Hematopoietic multipotent progenitor cell treated with erythropoietin and hydrocortisone succinate and interleukin-3 and kit ligand, for 6 days (in vitro differentiated cells): ENCODE data around the gene ARTN.

Source experiments
- DNase-seq: peaks from one replicate; pipeline ENCODE4 v3.0.0-alpha.2; 2015

The ARTN gene

DNA sequence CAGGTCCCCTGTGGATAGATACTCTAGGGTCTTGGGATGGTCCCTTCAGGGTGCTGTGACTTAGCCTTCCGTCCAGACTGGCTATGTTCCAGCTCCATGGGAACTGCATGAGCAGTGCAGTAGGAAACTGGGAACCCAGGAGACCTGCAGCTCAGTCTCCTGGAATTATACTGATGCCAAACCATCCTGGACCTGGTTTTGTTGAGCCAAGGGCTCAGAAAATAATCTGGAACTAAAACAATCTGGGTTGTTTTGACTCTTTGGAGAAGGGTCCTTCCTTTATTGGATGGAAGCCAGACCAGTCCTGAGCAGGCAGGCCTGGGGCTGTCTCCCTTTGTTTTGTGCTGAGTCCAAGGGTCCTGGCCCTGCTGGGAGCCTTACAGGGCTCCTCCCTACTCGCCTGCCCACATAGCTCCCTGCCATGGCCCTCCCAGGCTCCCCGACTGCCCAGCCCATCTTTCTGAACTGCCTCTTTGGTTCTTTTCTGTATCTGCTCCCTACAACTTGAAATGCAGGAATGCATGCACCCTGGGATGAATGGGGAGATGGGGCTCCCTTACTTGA lies 14.4 kb downstream of the ARTN start:
- no peak for DNase-seq

- no peak for DNase-seq
Observed at GRCh38 chr1:43949678-43950077, 16.1 kb downstream of the ARTN start.

GRCh38 chr1:43951021-43951985 lies 17.7 kb downstream of the ARTN start:
- DNase-seq, result no peak

- DNase-seq, result peak; percentile 54
Observed at GRCh38 chr1:43952731-43953346, 19.2 kb downstream of the ARTN start.

GRCh38 chr1:43953361-43953760 lies 19.8 kb downstream of the ARTN start:
- no peak for DNase-seq

DNA sequence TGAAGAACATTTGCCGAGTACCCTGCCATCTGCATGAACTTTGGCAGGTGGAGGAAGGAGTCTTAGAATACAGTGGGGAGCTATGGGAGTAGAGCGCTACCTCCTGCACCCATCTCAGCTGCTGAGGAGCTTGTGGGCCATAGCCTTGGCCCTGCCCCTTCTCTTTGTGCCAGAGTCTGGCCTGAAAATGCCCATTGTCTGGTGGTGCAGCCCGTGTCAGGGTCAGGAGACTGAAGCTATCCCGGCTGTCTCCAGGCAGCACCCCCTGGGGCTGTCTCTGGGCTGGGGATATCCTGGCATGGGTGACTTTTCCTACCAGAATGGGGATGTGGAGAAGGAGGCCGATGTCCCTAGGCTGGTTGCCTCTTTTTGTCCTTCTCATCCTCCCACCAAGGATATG lies 20.4 kb downstream of the ARTN start:
- DNase-seq, result no peak

- DNase-seq, result no peak
Observed at GRCh38 chr1:43956234-43956633, 22.6 kb downstream of the ARTN start.

GRCh38 chr1:43957407-43958040 lies 23.9 kb downstream of the ARTN start:
- DNase-seq, result no peak

- peak; percentile 66 for DNase-seq
Observed at GRCh38 chr1:43958351-43959255, 25.0 kb downstream of the ARTN start.

- DNase-seq, result no peak
Observed at GRCh38 chr1:43960798-43961197, 27.2 kb downstream of the ARTN start.

DNA sequence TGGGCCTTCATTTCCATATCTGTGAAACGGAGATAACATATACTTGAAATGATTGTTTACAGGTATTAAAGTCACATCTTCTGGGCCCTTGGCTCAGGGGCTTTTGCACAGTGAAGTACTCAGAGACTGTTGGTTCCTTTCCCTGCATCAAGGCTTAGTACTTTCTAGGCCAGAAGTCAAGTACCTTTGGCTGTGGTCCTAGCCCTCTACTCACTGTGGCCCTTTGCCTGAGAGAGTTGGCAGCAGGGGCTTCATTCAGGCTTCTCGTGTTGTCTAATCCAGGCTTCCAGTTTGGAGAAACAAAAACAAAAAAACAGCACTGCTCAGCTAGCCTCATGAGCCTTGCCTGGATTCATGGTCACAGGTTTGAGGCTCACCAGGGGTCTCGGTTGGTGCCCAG lies 28.1 kb downstream of the ARTN start:
- DNase-seq, result no peak

GRCh38 chr1:43962324-43962723 lies 28.7 kb downstream of the ARTN start:
- DNase-seq, result no peak

DNA sequence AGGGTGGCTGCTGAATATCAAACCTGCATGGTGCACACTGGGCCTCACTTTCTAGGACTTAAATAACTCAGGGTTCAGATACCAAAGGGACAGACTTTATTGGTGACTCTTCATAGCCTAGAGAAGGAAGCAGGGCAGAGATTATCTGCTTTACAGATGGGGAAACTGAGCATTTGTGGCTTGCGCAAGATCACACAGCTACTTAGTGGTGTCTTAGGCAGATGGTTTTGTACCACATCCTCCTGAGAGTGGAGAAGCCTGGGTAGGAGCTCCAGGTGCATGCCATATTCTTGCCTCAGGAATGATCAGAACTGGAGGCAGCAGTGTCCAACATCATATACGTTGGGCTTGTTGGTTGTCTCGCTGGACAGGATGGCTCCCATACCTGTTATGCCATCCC lies 29.4 kb downstream of the ARTN start:
- DNase-seq, result no peak

DNA sequence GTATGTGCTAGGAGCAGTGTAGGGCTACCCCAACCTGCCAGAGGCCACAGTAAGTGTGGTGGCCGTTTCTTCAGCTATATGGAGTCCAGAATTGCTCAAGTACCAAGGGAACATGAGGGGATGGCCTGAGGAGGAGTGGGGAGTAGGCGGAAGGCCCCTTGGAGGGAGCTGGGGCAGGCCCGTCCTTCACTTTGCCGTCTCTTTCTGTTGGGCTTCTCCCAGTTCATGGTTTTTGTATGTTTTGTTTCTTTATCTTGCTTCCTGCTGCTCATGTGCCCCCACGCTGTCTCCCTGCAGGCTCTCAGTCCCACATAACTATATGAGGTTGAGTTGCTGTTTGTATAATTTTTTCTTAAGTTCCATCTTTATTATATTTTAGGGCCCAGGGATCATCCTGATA lies 30.3 kb downstream of the ARTN start:
- DNase-seq, result no peak

GRCh38 chr1:43965316-43965715 lies 31.7 kb downstream of the ARTN start:
- no peak for DNase-seq

GRCh38 chr1:43968348-43968948 lies 34.8 kb downstream of the ARTN start:
- peak; percentile 85 for DNase-seq

- no peak for DNase-seq
Observed at GRCh38 chr1:43969416-43969745, 35.8 kb downstream of the ARTN start.

DNA sequence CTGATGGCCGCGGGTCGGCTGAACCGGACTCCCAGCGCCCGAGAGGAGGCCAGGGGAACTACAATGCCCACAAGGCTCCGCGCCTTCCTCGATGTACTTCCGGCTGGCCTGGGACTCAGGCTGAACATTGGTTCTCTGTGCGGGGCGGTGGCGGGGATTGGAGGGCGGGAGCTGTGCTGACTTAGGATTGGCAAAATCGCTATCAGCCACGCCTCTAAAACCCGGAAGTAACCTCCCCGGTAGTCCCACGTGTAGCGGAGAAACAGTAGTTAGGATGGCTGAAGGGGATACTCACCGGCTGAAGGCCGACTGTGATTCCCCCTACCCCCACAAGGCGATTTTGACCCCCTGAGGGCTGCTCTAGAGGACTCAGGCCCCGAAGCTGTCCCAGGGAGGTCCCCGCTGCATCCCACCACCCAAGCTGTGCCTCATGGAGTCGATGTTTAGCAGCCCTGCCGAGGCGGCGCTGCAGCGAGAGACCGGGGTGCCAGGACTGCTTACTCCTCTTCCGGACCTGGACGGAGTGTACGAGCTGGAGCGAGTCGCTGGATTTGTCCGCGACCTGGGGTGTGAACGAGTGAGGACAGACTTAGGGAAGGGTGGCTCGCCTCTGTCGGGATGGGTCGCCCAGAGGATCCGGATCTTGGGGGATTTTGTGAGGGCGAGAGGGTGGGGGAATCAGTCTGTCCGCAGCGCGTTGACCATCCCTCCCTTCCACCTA lies 36.3 kb downstream of the ARTN start, which contains the start of gene DPH2:
Gene DPH2 (plus strand): TSS at position 265 of the 721 bp plus-strand sequence. CDS start 166 bp downstream, at position 431.
- DNase-seq, result peak; percentile 99

DNA sequence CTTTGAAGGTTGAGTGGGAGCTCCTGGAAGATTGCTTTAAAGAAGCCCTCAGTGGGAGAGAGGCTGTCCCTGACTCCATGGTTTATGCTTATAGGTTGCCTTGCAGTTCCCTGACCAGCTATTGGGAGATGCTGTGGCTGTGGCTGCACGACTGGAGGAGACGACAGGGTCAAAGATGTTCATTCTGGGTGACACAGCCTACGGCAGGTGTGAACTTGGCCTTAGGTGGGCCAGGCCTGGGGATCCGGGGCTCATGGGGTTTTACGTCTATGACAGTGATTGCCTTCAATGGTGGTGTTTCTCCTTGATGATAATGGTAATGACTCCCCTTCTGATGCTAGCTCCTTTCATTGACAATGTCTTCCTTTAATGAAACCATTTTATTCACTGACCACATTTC lies 36.9 kb downstream of the ARTN start:
- no peak for DNase-seq

DNA sequence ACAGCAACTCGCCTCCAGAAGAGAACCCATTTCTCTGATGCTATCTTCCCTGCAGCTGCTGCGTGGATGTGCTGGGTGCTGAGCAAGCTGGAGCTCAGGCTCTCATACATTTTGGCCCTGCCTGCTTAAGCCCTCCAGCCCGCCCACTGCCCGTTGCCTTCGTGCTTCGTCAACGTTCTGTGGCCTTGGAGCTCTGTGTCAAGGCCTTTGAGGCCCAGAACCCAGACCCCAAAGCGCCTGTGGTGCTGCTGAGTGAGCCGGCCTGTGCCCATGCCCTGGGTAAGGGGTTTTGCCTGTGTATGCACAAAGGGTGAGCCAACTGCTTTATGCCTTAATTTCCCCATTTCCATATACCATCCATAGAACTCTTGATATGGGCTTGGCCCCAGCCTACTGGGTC lies 37.3 kb downstream of the ARTN start:
- no peak for DNase-seq

- no peak for DNase-seq
Observed at GRCh38 chr1:43971336-43971980, 37.9 kb downstream of the ARTN start.
